COR-L47 (cell line): ENCODE results near the gene STK10.
"Not testable (repeated sequence)": the region's sequence is repeated elsewhere in the genome, so short reads cannot be mapped to it uniquely, and the experiment has no call there.

Experiments used
- DNase-seq: peaks from one replicate; lab custom pipeline; 2025; lab: John Stamatoyannopoulos, UW

STK10 gene

GRCh38 chr5:172051643-172052339, 136.2 kb downstream of the STK10 start:
- DNase-seq = no peak

GRCh38 chr5:172050080-172050479, 137.9 kb downstream of the STK10 start:
- DNase-seq = no peak

GRCh38 chr5:172049226-172049796, 138.7 kb downstream of the STK10 start:
- DNase-seq = no peak

GRCh38 chr5:172048539-172049101, 139.4 kb downstream of the STK10 start:
- no peak for DNase-seq

GRCh38 chr5:172048170-172048422, 139.9 kb downstream of the STK10 start:
- DNase-seq = no peak

- DNase-seq = no peak
Measured at GRCh38 chr5:172046593-172046992, 141.4 kb downstream of the STK10 start.

- no peak for DNase-seq
Measured at GRCh38 chr5:172045315-172045632, 142.8 kb downstream of the STK10 start.

GRCh38 chr5:172044631-172045314, 143.3 kb downstream of the STK10 start:
- DNase-seq = no peak

GRCh38 chr5:172043865-172044264, 144.2 kb downstream of the STK10 start:
- DNase-seq = no peak

- no peak for DNase-seq
Measured at GRCh38 chr5:172042183-172042582, 145.8 kb downstream of the STK10 start.

GRCh38 chr5:172038167-172038566, 149.9 kb downstream of the STK10 start:
- no peak for DNase-seq

- no peak for DNase-seq
Measured at GRCh38 chr5:172035049-172035448, 153.0 kb downstream of the STK10 start.

GRCh38 chr5:172031894-172032461, 156.0 kb downstream of the STK10 start:
- DNase-seq = no peak

- no peak for DNase-seq
Measured at GRCh38 chr5:172029876-172030275, 158.1 kb downstream of the STK10 start.

- no peak for DNase-seq
Measured at GRCh38 chr5:172028167-172028566, 159.9 kb downstream of the STK10 start.

GRCh38 chr5:172020110-172020786, 167.8 kb downstream of the STK10 start:
- not testable (repeated sequence) for DNase-seq

GRCh38 chr5:172015346-172015745, 172.7 kb downstream of the STK10 start:
- DNase-seq = no peak

GRCh38 chr5:172010278-172010677, 177.7 kb downstream of the STK10 start:
- no peak for DNase-seq

- DNase-seq = no peak
Measured at GRCh38 chr5:172009536-172010270, 178.3 kb downstream of the STK10 start.

GRCh38 chr5:172008689-172009141, 179.3 kb downstream of the STK10 start:
- no peak for DNase-seq

GRCh38 chr5:172008111-172008455, 179.9 kb downstream of the STK10 start:
- DNase-seq = no peak
